HG02642 (cell line): Measurements from ENCODE around the gene TBC1D1.

Source experiments
- ATAC-seq: cut with Tn5 transposase; IDR thresholded peaks from one replicate; pipeline ENCODE4 v1.9.1; 2021; ENCODE audit warnings: mild to moderate bottlenecking; ENCODE audit not compliant: unreplicated experiment, poor library complexity

The TBC1D1 gene

GRCh38 chr4:38133711-38134480 lies 243.0 kb downstream of the TBC1D1 start:
- no peak for ATAC-seq

- ATAC-seq, result no peak
These were observed 244.3 kb downstream of the TBC1D1 start for GRCh38 chr4:38135201-38135600.

- ATAC-seq, result no peak
These were observed 245.7 kb downstream of the TBC1D1 start for GRCh38 chr4:38136604-38137003.

- no peak for ATAC-seq
These were observed 246.2 kb downstream of the TBC1D1 start for GRCh38 chr4:38137080-38137479.

- ATAC-seq, result no peak
These were observed 247.5 kb downstream of the TBC1D1 start for GRCh38 chr4:38138363-38138762.

GRCh38 chr4:38139187-38139586 lies 248.3 kb downstream of the TBC1D1 start:
- no peak for ATAC-seq

- no peak for ATAC-seq
These were observed 249.8 kb downstream of the TBC1D1 start for GRCh38 chr4:38140643-38141203.

- ATAC-seq, result no peak
These were observed 251.1 kb downstream of the TBC1D1 start for GRCh38 chr4:38141808-38142500.

GRCh38 chr4:38144031-38144430 lies 253.1 kb downstream of the TBC1D1 start:
- ATAC-seq, result no peak

- ATAC-seq, result no peak
These were observed 254.3 kb downstream of the TBC1D1 start for GRCh38 chr4:38145033-38145678.

- ATAC-seq, result no peak
These were observed 254.9 kb downstream of the TBC1D1 start for GRCh38 chr4:38145741-38146140.

- ATAC-seq, result no peak
These were observed 255.5 kb downstream of the TBC1D1 start for GRCh38 chr4:38146383-38146782.

GRCh38 chr4:38149472-38149996 lies 258.6 kb downstream of the TBC1D1 start:
- no peak for ATAC-seq

- no peak for ATAC-seq
These were observed 259.2 kb downstream of the TBC1D1 start for GRCh38 chr4:38149997-38150671.

- no peak for ATAC-seq
These were observed 259.9 kb downstream of the TBC1D1 start for GRCh38 chr4:38150766-38151165.

- ATAC-seq, result no peak
These were observed 261.0 kb downstream of the TBC1D1 start for GRCh38 chr4:38151873-38152272.

GRCh38 chr4:38152305-38152704 lies 261.4 kb downstream of the TBC1D1 start:
- ATAC-seq, result no peak

- ATAC-seq, result no peak
These were observed 262.0 kb downstream of the TBC1D1 start for GRCh38 chr4:38152721-38153386.

- no peak for ATAC-seq
These were observed 262.5 kb downstream of the TBC1D1 start for GRCh38 chr4:38153387-38153760.

GRCh38 chr4:38154252-38154651 lies 263.4 kb downstream of the TBC1D1 start:
- ATAC-seq, result no peak
